ENCODE measurements around the gene ATF4.

DNA sequence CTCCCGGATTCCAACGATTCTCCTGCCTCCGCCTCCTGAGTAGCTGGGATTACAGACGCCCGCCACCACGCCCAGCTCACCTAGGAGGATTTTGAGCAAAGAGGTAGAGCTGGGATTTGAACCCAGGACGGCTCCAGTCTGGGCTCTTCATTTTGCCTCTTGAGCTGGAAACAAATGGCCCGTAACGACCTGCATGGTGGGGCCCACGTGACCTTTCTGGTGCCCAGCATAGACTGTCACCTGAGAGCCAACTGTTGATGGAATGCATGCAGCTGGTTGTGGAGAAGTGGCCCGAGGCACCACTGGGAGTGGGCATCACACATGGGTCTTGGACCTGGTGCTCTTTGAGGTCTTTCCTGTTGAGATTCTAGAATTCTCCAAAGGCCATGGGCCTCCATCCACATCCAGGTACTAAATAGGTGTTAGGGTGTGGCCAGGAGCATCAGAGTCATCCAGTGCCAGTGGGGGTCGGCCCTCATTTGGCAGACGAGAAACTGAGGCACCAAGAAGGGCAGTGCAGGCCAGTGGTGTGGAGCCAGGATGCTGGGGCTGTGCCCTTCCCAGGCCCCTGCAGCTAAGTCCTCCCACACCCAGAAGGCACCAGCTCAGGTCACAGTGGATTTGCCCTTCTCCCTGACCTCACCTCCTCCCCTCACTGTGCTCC lies 3.9 kb downstream of the ATF4 start:
- TF ChIP-seq, protein P1, sequence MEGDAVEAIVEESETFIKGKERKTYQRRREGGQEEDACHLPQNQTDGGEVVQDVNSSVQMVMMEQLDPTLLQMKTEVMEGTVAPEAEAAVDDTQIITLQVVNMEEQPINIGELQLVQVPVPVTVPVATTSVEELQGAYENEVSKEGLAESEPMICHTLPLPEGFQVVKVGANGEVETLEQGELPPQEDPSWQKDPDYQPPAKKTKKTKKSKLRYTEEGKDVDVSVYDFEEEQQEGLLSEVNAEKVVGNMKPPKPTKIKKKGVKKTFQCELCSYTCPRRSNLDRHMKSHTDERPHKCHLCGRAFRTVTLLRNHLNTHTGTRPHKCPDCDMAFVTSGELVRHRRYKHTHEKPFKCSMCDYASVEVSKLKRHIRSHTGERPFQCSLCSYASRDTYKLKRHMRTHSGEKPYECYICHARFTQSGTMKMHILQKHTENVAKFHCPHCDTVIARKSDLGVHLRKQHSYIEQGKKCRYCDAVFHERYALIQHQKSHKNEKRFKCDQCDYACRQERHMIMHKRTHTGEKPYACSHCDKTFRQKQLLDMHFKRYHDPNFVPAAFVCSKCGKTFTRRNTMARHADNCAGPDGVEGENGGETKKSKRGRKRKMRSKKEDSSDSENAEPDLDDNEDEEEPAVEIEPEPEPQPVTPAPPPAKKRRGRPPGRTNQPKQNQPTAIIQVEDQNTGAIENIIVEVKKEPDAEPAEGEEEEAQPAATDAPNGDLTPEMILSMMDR (IDR thresholded peaks at IDR 0.05; ENCODE audit: low read depth, low read length, poor library complexity, severe bottlenecking) = no peak
- no peak for TF ChIP-seq EZH2phosphoT487 (IDR thresholded peaks at IDR 0.05; ENCODE audit: borderline replicate concordance, low read length)

Data from DOHH2 (cell line).